HCT116 (cell line): ENCODE data around the gene NPEPL1. TPM values are rescaled to one million over a fixed set of nuclear protein-coding genes. Genes with fewer than 3 reads are reported as not detected.

Experiments
- ATAC-seq: fragments of 200-7000 bp; cut with Tn5 transposase; 2 replicates; pipeline ENCODE4 v1.9.1; 2020; ENCODE audit warnings: mild to moderate bottlenecking, moderate library complexity
- BruUV-seq: library from RNA; stranded (reverse); fragments of 400-500 nt; replicated peaks from 2 replicates; lab custom pipeline; 2021; lab: Mats Ljungman, UMichigan
- CTCF ChIA-PET: fragments of 300-600 bp; sonication (Branson Sonifier 250); formaldehyde crosslinking; loops from one replicate; lab custom pipeline; 2021; ENCODE audit warnings: antibody characterized with exemption; lab: Charles Lee
- POLR2A ChIA-PET: fragments of 300-600, 350-600 bp; sonication (Branson Sonifier 250); formaldehyde crosslinking; loops from one replicate; lab custom pipeline; 2021; ENCODE audit warnings: antibody characterized with exemption; lab: Charles Lee
- RAD21 ChIA-PET, 2 experiments: fragments of 300-600 bp; sonication (Branson Sonifier 250); formaldehyde crosslinking; loops; one replicate each; lab custom pipeline; 2023; ENCODE audit warnings: low total read pairs in 2 of 2; ENCODE audit not compliant: uncharacterized antibody in 2 of 2, unreplicated experiment in 2 of 2, low non-redundant PET in 1 of 2; lab: Charles Lee
- DNase-seq: peaks from one replicate; pipeline ENCODE4 v3.0.0-alpha.2; 2010; ENCODE audit warnings: low read depth, low spot score
- H2AFZ ChIP-seq: fragments of 200-600 bp; shearing (Covaris generic), sonication (generic); 2 replicates; pipeline ENCODE4 v1.6.1; 2017; ENCODE audit warnings: low read depth, mixed run types, mixed read lengths, antibody characterized with exemption, low read length; ENCODE audit not compliant: poor library complexity, severe bottlenecking
- H3K27ac ChIP-seq: 2 replicates; pipeline ENCODE4 v1.5.1; 2012; ENCODE audit warnings: low read depth, low read length
- H3K27me3 ChIP-seq: fragments of 200-600 bp; sonication (generic); 2 replicates; pipeline ENCODE4 v1.6.1; 2016; ENCODE audit warnings: mixed run types, low read length, mixed read lengths; ENCODE audit not compliant: insufficient read depth
- H3K36me3 ChIP-seq, 2 experiments: fragments of 200-500 bp in 1 of 2; fragments of 200-600 bp in 1 of 2; sonication (Bioruptor generic) in 1 of 2; sonication (generic) in 1 of 2; 2 replicates each; pipeline versions ENCODE4 v1.5.1 to v1.6.1; 2014 to 2016; ENCODE audit warnings: low read length in 2 of 2, inconsistent platforms in 1 of 2, mixed read lengths in 1 of 2, mixed run types in 1 of 2; ENCODE audit not compliant: insufficient read depth in 2 of 2, control insufficient read depth in 1 of 2
- H3K4me1 ChIP-seq, 2 experiments: fragments of 200-600 bp in 1 of 2; sonication (generic) in 1 of 2; 2 replicates each; pipeline versions ENCODE4 v1.5.1 to v1.6.1; 2012 to 2017; ENCODE audit warnings: low read length in 2 of 2, inconsistent platforms in 1 of 2, mild to moderate bottlenecking in 1 of 2, mixed read lengths in 1 of 2, mixed run types in 1 of 2, moderate library complexity in 1 of 2; ENCODE audit not compliant: insufficient read depth in 2 of 2, control insufficient read depth in 1 of 2
- H3K4me2 ChIP-seq: fragments of 200-600 bp; sonication (generic); 2 replicates; pipeline ENCODE4 v1.6.1; 2017; ENCODE audit warnings: mixed run types, low read length, mixed read lengths
- H3K4me3 ChIP-seq, 2 experiments: fragments of 200-600 bp in 1 of 2; sonication (generic) in 1 of 2; replicated peaks in 1 of 2; 2 replicates each; pipeline ENCODE4 v1.5.1; 2011 to 2016; ENCODE audit warnings: low read length in 2 of 2, control low read depth in 1 of 2, low read depth in 1 of 2, mild to moderate bottlenecking in 1 of 2, mixed read lengths in 1 of 2, mixed run types in 1 of 2
- H3K79me2 ChIP-seq: fragments of 200-600 bp; sonication (generic); 2 replicates; pipeline ENCODE4 v1.6.1; 2017; ENCODE audit warnings: mild to moderate bottlenecking, mixed run types, low read length, moderate library complexity, mixed read lengths; ENCODE audit not compliant: insufficient read depth
- H3K9ac ChIP-seq: fragments of 200-600 bp; sonication (generic); 2 replicates; pipeline ENCODE4 v1.6.1; 2016; ENCODE audit warnings: low read length, mixed read lengths
- H3K9me2 ChIP-seq: fragments of 200-600 bp; sonication (generic), shearing (Covaris generic); 2 replicates; pipeline ENCODE4 v1.6.1; 2017; ENCODE audit warnings: mixed run types, mild to moderate bottlenecking, moderate library complexity; ENCODE audit not compliant: insufficient read depth
- H3K9me3 ChIP-seq, 2 experiments: fragments of 200-500 bp in 1 of 2; fragments of 200-600 bp in 1 of 2; sonication (Bioruptor generic) in 1 of 2; sonication (generic) in 1 of 2; 2 replicates each; pipeline ENCODE4 v1.6.1; 2014 to 2017; ENCODE audit warnings: low read length in 2 of 2, mixed read lengths in 2 of 2, inconsistent platforms in 1 of 2, low read depth in 1 of 2, mild to moderate bottlenecking in 1 of 2, mixed run types in 1 of 2, moderate library complexity in 1 of 2; ENCODE audit not compliant: control insufficient read depth in 1 of 2, insufficient read depth in 1 of 2
- H4K20me1 ChIP-seq: fragments of 200-600 bp; sonication (generic), shearing (Covaris generic); 2 replicates; pipeline ENCODE4 v1.6.1; 2017; ENCODE audit warnings: mixed run types, mild to moderate bottlenecking, moderate library complexity; ENCODE audit not compliant: insufficient read depth
- CBX3 ChIP-seq: IDR thresholded peaks from 2 replicates; pipeline ENCODE4 v1.6.1; 2012; ENCODE audit warnings: low read depth
- CEBPB ChIP-seq: IDR thresholded peaks from 2 replicates; pipeline ENCODE4 v1.6.1; 2012; ENCODE audit warnings: low read depth
- JUND ChIP-seq: IDR thresholded peaks from 2 replicates; pipeline ENCODE4 v1.6.1; 2012
- SIN3A ChIP-seq: IDR thresholded peaks from 2 replicates; pipeline ENCODE4 v1.6.1; 2012; ENCODE audit warnings: low read depth
- TCF7L2 ChIP-seq: IDR thresholded peaks from 2 replicates; pipeline ENCODE4 v1.7.0; 2011; ENCODE audit warnings: borderline replicate concordance, inconsistent platforms; ENCODE audit not compliant: insufficient read depth, insufficient read length; ENCODE audit errors: extremely low read depth
- YY1 ChIP-seq: IDR thresholded peaks from 2 replicates; pipeline ENCODE4 v1.6.1; 2011; ENCODE audit warnings: low read length, low read depth, moderate library complexity, mild to moderate bottlenecking; ENCODE audit not compliant: insufficient replicate concordance; ENCODE audit errors: extremely low read depth
- intact Hi-C: fragments of 100-400 bp; cut with micrococcal nuclease; formaldehyde crosslinking; loops from 2 replicates; pipeline ENCODE4 v1.10.0; 2022
- total RNA-seq: library from RNA; stranded (reverse); gene quantifications from one replicate; pipeline ENCODE4 v1.2.1, GENCODE V29; 2021; ENCODE audit not compliant: unreplicated experiment
- TF ChIP-seq, protein P1 (sequence below): IDR thresholded peaks from 2 replicates; pipeline ENCODE4 v1.6.1; 2012; ENCODE audit warnings: low read depth
- TF ChIP-seq, protein P2 (sequence below), 3 experiments: fragments of 200-600 bp in 1 of 3; sonication (generic) in 1 of 3; IDR thresholded peaks in 2 of 3; conservative IDR thresholded peaks in 1 of 3; 2 replicates each; pipeline ENCODE4 v1.5.1; 2012 to 2017; ENCODE audit warnings: low read depth in 2 of 3, low read length in 2 of 3, antibody characterized with exemption in 1 of 3, borderline replicate concordance in 1 of 3, control low read depth in 1 of 3, mild to moderate bottlenecking in 1 of 3, mixed read lengths in 1 of 3, mixed run types in 1 of 3, moderate library complexity in 1 of 3; ENCODE audit not compliant: insufficient read depth in 1 of 3

NPEPL1 gene
- total RNA-seq, 1 experiment from 2014 or later = 16.6 TPM

DNA sequence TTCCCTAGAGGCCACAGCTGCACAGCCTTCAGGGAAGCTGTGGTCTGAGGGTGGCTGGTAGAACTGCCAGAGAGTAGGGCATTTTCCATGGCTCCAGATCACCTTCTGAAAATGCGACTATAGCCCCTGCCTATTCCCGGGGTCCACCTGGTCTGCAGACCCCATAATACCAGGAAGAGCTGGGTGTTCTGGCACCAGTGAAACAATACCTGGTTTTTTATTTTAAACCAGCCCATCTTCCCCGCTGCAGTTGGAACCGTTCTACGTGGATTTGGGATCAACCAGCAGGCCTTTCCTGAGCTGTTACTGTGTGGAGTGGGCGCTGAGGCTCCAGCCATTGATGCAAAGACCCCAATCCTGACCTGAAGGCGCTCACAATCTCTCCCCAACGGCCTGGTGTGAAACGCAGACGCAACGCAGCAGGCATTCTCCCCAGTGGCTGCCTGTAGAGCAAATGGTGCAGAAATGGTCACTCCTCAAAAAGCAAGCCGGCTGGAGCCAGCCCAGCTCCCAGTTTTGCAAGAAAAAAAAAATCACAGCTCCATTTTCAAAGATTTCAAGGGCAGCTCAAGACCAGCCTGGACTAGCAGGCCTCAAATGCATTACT lies 11.3 kb downstream of the NPEPL1 start:
- ATAC-seq = no peak
- no peak overlapping the region for H3K4me3 ChIP-seq
- no peaks in the 10 kb centered on the region for H4K20me1 ChIP-seq
- H3K79me2 ChIP-seq = no peaks in the 10 kb centered on the region
- POLR2A ChIA-PET = no interaction called here
- intact Hi-C loops = no loop called here
- BruUV-seq = no TSS peak
- H3K9me3 ChIP-seq = no peaks in the 10 kb centered on the region
- DNase-seq = no peak
- H3K9me2 ChIP-seq = no peaks in the 10 kb centered on the region
- TF ChIP-seq JUND = no peak
- TF ChIP-seq, protein P1, sequence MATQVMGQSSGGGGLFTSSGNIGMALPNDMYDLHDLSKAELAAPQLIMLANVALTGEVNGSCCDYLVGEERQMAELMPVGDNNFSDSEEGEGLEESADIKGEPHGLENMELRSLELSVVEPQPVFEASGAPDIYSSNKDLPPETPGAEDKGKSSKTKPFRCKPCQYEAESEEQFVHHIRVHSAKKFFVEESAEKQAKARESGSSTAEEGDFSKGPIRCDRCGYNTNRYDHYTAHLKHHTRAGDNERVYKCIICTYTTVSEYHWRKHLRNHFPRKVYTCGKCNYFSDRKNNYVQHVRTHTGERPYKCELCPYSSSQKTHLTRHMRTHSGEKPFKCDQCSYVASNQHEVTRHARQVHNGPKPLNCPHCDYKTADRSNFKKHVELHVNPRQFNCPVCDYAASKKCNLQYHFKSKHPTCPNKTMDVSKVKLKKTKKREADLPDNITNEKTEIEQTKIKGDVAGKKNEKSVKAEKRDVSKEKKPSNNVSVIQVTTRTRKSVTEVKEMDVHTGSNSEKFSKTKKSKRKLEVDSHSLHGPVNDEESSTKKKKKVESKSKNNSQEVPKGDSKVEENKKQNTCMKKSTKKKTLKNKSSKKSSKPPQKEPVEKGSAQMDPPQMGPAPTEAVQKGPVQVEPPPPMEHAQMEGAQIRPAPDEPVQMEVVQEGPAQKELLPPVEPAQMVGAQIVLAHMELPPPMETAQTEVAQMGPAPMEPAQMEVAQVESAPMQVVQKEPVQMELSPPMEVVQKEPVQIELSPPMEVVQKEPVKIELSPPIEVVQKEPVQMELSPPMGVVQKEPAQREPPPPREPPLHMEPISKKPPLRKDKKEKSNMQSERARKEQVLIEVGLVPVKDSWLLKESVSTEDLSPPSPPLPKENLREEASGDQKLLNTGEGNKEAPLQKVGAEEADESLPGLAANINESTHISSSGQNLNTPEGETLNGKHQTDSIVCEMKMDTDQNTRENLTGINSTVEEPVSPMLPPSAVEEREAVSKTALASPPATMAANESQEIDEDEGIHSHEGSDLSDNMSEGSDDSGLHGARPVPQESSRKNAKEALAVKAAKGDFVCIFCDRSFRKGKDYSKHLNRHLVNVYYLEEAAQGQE = no peak
- TF ChIP-seq TCF7L2 = no peak
- TF ChIP-seq, protein P2, sequence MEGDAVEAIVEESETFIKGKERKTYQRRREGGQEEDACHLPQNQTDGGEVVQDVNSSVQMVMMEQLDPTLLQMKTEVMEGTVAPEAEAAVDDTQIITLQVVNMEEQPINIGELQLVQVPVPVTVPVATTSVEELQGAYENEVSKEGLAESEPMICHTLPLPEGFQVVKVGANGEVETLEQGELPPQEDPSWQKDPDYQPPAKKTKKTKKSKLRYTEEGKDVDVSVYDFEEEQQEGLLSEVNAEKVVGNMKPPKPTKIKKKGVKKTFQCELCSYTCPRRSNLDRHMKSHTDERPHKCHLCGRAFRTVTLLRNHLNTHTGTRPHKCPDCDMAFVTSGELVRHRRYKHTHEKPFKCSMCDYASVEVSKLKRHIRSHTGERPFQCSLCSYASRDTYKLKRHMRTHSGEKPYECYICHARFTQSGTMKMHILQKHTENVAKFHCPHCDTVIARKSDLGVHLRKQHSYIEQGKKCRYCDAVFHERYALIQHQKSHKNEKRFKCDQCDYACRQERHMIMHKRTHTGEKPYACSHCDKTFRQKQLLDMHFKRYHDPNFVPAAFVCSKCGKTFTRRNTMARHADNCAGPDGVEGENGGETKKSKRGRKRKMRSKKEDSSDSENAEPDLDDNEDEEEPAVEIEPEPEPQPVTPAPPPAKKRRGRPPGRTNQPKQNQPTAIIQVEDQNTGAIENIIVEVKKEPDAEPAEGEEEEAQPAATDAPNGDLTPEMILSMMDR (IDR thresholded peaks at IDR 0.05 in 2 of 3, conservative IDR thresholded peaks at IDR 0.05 in 1 of 3; ENCODE audit: borderline replicate concordance in 1 of 3, insufficient read depth in 1 of 3, low read depth in 2 of 3, low read length in 2 of 3) = no peak
- TF ChIP-seq YY1 = no peak
- no peak for TF ChIP-seq CBX3
- TF ChIP-seq SIN3A = no peak
- TF ChIP-seq CEBPB = no peak
- H2AFZ ChIP-seq = no peak overlapping the region
- H3K4me1 ChIP-seq = no peaks in the 10 kb centered on the region
- no peak overlapping the region for H3K27ac ChIP-seq
- RAD21 ChIA-PET = no interaction called here
- no peak overlapping the region for H3K4me2 ChIP-seq
- peaks cover 0 to 2% of the 10 kb centered on the region in 2 experiments; a peak in 1 of 4 replicates for H3K36me3 ChIP-seq
- no peak overlapping the region for H3K9ac ChIP-seq
- CTCF ChIA-PET = interaction anchor here (1.4 kb wide), 1 partner anchor 223 kb away, joined by 4 read pairs; no protein-coding TSS in a partner anchor
- H3K27me3 ChIP-seq = no peaks in the 10 kb centered on the region
